ENCODE measurements around the gene KIF15.

The KIF15 gene

GRCh38 chr3:44761424-44762169 lies at the start of gene KIF15, which contains the start of gene KIAA1143:
TSS of gene KIF15 (plus strand) at chr3:44761794. CDS start at chr3:44761866, 72 bp downstream.
TSS of gene KIAA1143 (minus strand) at chr3:44761619. CDS start at chr3:44761602, 17 bp downstream.
- no peaks in the 10 kb centered on the region for H3K27me3 ChIP-seq (ENCODE audit: control insufficient read depth in 1 of 2, insufficient read depth in 2 of 2, low read length in 2 of 2)
- H3K36me3 ChIP-seq (ENCODE audit: insufficient read depth, low read length): no peaks in the 10 kb centered on the region
- no peak within 1 kb of the TSS for H3K27ac ChIP-seq (ENCODE audit: low read depth, low read length)
- no peaks in the 10 kb centered on the region for H3K9me3 ChIP-seq (ENCODE audit: low read length)
- peak within 1 kb of the TSS; percentile 78 to 99 for H3K4me3 ChIP-seq (ENCODE audit: low read depth in 1 of 2, low read length in 2 of 2)
- peaks cover 8% of the 10 kb centered on the region for H3K4me1 ChIP-seq (ENCODE audit: insufficient read depth, low read length)
- peak within 1 kb of the TSS; percentile 94 for H3K9ac ChIP-seq (ENCODE audit: low read length)

GRCh38 chr3:44712455-44713075 lies 49.0 kb upstream of the KIF15 start, which contains the start of gene ZNF502:
TSS of gene ZNF502 (plus strand) at chr3:44712660. CDS start at chr3:44720262, 7,602 bp downstream.
- peak within 1 kb of the TSS; percentile 71 to 94 for H3K4me3 ChIP-seq (ENCODE audit: low read depth in 1 of 2, low read length in 2 of 2)
- H3K4me1 ChIP-seq (ENCODE audit: insufficient read depth, low read length): peaks cover 8% of the 10 kb centered on the region
- H3K9ac ChIP-seq (ENCODE audit: low read length): peak within 1 kb of the TSS; percentile 71
- no peaks in the 10 kb centered on the region for H3K36me3 ChIP-seq (ENCODE audit: insufficient read depth, low read length)
- peak within 1 kb of the TSS; percentile 92 for H3K27ac ChIP-seq (ENCODE audit: low read depth, low read length)
- H3K27me3 ChIP-seq (ENCODE audit: control insufficient read depth in 1 of 2, insufficient read depth in 2 of 2, low read length in 2 of 2): no peaks in the 10 kb centered on the region
- H3K9me3 ChIP-seq (ENCODE audit: low read length): peaks cover 4% of the 10 kb centered on the region

- Histone ChIP-seq H3K4me1 (ENCODE audit: insufficient read depth, low read length) (no peaks in the 10 kb centered on the region), H3K9ac (ENCODE audit: low read length) (no peak overlapping the region), H3K9me3 (ENCODE audit: low read length) (peaks cover 59% of the 10 kb centered on the region), H3K27ac (ENCODE audit: low read depth, low read length) (no peak overlapping the region), H3K27me3 (ENCODE audit: control insufficient read depth in 1 of 2, insufficient read depth in 2 of 2, low read length in 2 of 2) (no peaks in the 10 kb centered on the region), H3K36me3 (ENCODE audit: insufficient read depth, low read length) (peaks cover 21% of the 10 kb centered on the region), H3K4me3 (ENCODE audit: low read depth in 1 of 2, low read length in 2 of 2) (peak overlapping the region in 1 of 2 donors; percentile 24)
Measured at GRCh38 chr3:44721231-44722102, 40.1 kb upstream of the KIF15 start.

GRCh38 chr3:44722103-44722401 lies 39.5 kb upstream of the KIF15 start:
- Histone ChIP-seq H3K4me1 (ENCODE audit: insufficient read depth, low read length) (no peaks in the 10 kb centered on the region), H3K36me3 (ENCODE audit: insufficient read depth, low read length) (peaks cover 21% of the 10 kb centered on the region), H3K4me3 (ENCODE audit: low read depth in 1 of 2, low read length in 2 of 2) (peak overlapping the region in 1 of 2 donors; percentile 24), H3K27ac (ENCODE audit: low read depth, low read length) (no peak overlapping the region), H3K27me3 (ENCODE audit: control insufficient read depth in 1 of 2, insufficient read depth in 2 of 2, low read length in 2 of 2) (no peaks in the 10 kb centered on the region), H3K9ac (ENCODE audit: low read length) (no peak overlapping the region), H3K9me3 (ENCODE audit: low read length) (peaks cover 59% of the 10 kb centered on the region)

GRCh38 chr3:44729384-44729910 lies 32.1 kb upstream of the KIF15 start, which contains the start of gene ZNF501:
TSS of gene ZNF501 (plus strand) at chr3:44729635. CDS start at chr3:44734422, 4,787 bp downstream.
- Histone ChIP-seq H3K27ac (ENCODE audit: low read depth, low read length) (peak within 1 kb of the TSS; percentile 53), H3K36me3 (ENCODE audit: insufficient read depth, low read length) (peaks cover 30% of the 10 kb centered on the region), H3K27me3 (ENCODE audit: control insufficient read depth in 1 of 2, insufficient read depth in 2 of 2, low read length in 2 of 2) (no peaks in the 10 kb centered on the region), H3K4me1 (ENCODE audit: insufficient read depth, low read length) (peaks cover 8% of the 10 kb centered on the region), H3K9me3 (ENCODE audit: low read length) (peaks cover 30% of the 10 kb centered on the region), H3K4me3 (ENCODE audit: low read depth in 1 of 2, low read length in 2 of 2) (peak within 1 kb of the TSS; percentile 76 to 84), H3K9ac (ENCODE audit: low read length) (peak within 1 kb of the TSS; percentile 63)

GRCh38 chr3:44734646-44735168 lies 26.9 kb upstream of the KIF15 start:
- Histone ChIP-seq H3K36me3 (ENCODE audit: insufficient read depth, low read length) (peaks cover 41% of the 10 kb centered on the region), H3K9me3 (ENCODE audit: low read length) (peaks cover 46% of the 10 kb centered on the region), H3K4me3 (ENCODE audit: low read depth in 1 of 2, low read length in 2 of 2) (peak overlapping the region in 1 of 2 donors; percentile 36), H3K4me1 (ENCODE audit: insufficient read depth, low read length) (peaks cover 8% of the 10 kb centered on the region), H3K27me3 (ENCODE audit: control insufficient read depth in 1 of 2, insufficient read depth in 2 of 2, low read length in 2 of 2) (no peaks in the 10 kb centered on the region), H3K9ac (ENCODE audit: low read length) (no peak overlapping the region), H3K27ac (ENCODE audit: low read depth, low read length) (no peak overlapping the region)

GRCh38 chr3:44761101-44761423 lies 532 bp upstream of the KIF15 start:
- H3K27ac ChIP-seq (ENCODE audit: low read depth, low read length): no peak overlapping the region

GRCh38 chr3:44762170-44762677 lies 630 bp downstream of the KIF15 start:
- Histone ChIP-seq H3K36me3 (ENCODE audit: insufficient read depth, low read length) (no peaks in the 10 kb centered on the region), H3K27me3 (ENCODE audit: control insufficient read depth in 1 of 2, insufficient read depth in 2 of 2, low read length in 2 of 2) (no peaks in the 10 kb centered on the region), H3K9me3 (ENCODE audit: low read length) (no peaks in the 10 kb centered on the region), H3K27ac (ENCODE audit: low read depth, low read length) (no peak overlapping the region), H3K4me3 (ENCODE audit: low read depth in 1 of 2, low read length in 2 of 2) (peak overlapping the region; percentile 78 to 99), H3K4me1 (ENCODE audit: insufficient read depth, low read length) (peaks cover 8% of the 10 kb centered on the region), H3K9ac (ENCODE audit: low read length) (no peak overlapping the region)

More at GRCh38 chr3:44761101-44761423, 532 bp upstream of the KIF15 start:
- H3K27me3 ChIP-seq (ENCODE audit: control insufficient read depth in 1 of 2, insufficient read depth in 2 of 2, low read length in 2 of 2): no peaks in the 10 kb centered on the region
- H3K4me1 ChIP-seq (ENCODE audit: insufficient read depth, low read length): peaks cover 8% of the 10 kb centered on the region
- H3K9ac ChIP-seq (ENCODE audit: low read length): peak overlapping the region; percentile 94
- no peaks in the 10 kb centered on the region for H3K36me3 ChIP-seq (ENCODE audit: insufficient read depth, low read length)
- H3K9me3 ChIP-seq (ENCODE audit: low read length): no peaks in the 10 kb centered on the region
- H3K4me3 ChIP-seq (ENCODE audit: low read depth in 1 of 2, low read length in 2 of 2): peak overlapping the region; percentile 78 to 99

GRCh38 chr3:44762690-44763089 lies 1.1 kb downstream of the KIF15 start:
- H3K4me1 ChIP-seq (ENCODE audit: insufficient read depth, low read length): peaks cover 8% of the 10 kb centered on the region
- no peaks in the 10 kb centered on the region for H3K9me3 ChIP-seq (ENCODE audit: low read length)
- H3K27ac ChIP-seq (ENCODE audit: low read depth, low read length): no peak overlapping the region
- no peak overlapping the region for H3K4me3 ChIP-seq (ENCODE audit: low read depth in 1 of 2, low read length in 2 of 2)
- no peaks in the 10 kb centered on the region for H3K36me3 ChIP-seq (ENCODE audit: insufficient read depth, low read length)
- H3K9ac ChIP-seq (ENCODE audit: low read length): no peak overlapping the region
- H3K27me3 ChIP-seq (ENCODE audit: control insufficient read depth in 1 of 2, insufficient read depth in 2 of 2, low read length in 2 of 2): no peaks in the 10 kb centered on the region

GRCh38 chr3:44764248-44764647 lies 2.7 kb downstream of the KIF15 start:
- no peaks in the 10 kb centered on the region for H3K27me3 ChIP-seq (ENCODE audit: control insufficient read depth in 1 of 2, insufficient read depth in 2 of 2, low read length in 2 of 2)
- no peaks in the 10 kb centered on the region for H3K9me3 ChIP-seq (ENCODE audit: low read length)
- H3K27ac ChIP-seq (ENCODE audit: low read depth, low read length): no peak overlapping the region
- no peaks in the 10 kb centered on the region for H3K36me3 ChIP-seq (ENCODE audit: insufficient read depth, low read length)
- no peak overlapping the region for H3K9ac ChIP-seq (ENCODE audit: low read length)
- peaks cover 8% of the 10 kb centered on the region for H3K4me1 ChIP-seq (ENCODE audit: insufficient read depth, low read length)
- no peak overlapping the region for H3K4me3 ChIP-seq (ENCODE audit: low read depth in 1 of 2, low read length in 2 of 2)

Measured in muscle layer of colon (tissue), 2 donors.